Sigmoid colon (tissue), 4 donors: ENCODE results near the gene CBX2.

Experiments used
- EP300 ChIP-seq, 4 donors: sonication (generic); formaldehyde crosslinking; IDR thresholded peaks; one replicate each; pipeline ENCODE4 v1.6.1; 2017; ENCODE audit warnings: antibody characterized with exemption in 4 of 4
- POLR2A ChIP-seq, 2 donors: fragments of 450-650 bp; IDR thresholded peaks; one replicate each; pipeline ENCODE4 v1.6.1; 2016; ENCODE audit warnings: antibody characterized with exemption in 2 of 2, mild to moderate bottlenecking in 2 of 2, moderate library complexity in 2 of 2
- POLR2AphosphoS5 ChIP-seq, 4 donors: sonication (generic); formaldehyde crosslinking; IDR thresholded peaks; one replicate each; pipeline ENCODE4 v1.6.1; 2017; ENCODE audit warnings: antibody characterized with exemption in 4 of 4
- TF ChIP-seq, protein P1 (sequence below), 4 experiments: fragments of 450-650 bp in 3 of 4; fragments of 200-600 bp in 1 of 4; IDR thresholded peaks; one replicate each; pipeline ENCODE4 v1.5.1; 2016 to 2019; ENCODE audit warnings: antibody characterized with exemption in 4 of 4, mild to moderate bottlenecking in 3 of 4, moderate library complexity in 2 of 4

DNA sequence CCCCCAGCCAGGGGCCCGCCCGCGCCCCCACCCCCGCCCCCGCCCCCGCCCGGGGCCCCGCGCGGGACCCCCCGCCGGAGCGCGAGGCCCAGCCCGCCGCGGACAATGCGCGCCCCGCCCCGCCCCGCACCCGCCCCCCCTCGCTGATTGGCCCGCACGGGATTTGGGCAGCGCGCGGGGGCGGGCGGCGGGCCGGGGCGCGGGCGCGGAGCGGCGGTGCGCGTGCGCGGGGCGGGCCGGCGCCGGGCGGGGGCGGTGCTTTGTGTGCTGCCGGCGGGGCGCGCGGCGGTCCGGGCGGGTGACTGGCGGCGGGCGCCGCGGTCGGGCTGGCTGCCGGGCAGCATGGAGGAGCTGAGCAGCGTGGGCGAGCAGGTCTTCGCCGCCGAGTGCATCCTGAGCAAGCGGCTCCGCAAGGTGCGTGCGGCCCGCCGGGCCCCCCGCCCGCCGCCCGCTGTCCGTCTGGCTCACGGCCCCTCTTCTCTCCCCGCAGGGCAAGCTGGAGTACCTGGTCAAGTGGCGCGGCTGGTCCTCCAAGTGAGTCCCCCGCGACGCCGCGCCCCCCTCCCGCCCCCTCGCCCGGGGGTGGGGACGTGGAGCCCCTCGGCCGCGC lies at the start of gene CBX2:
- TF ChIP-seq, protein P1, sequence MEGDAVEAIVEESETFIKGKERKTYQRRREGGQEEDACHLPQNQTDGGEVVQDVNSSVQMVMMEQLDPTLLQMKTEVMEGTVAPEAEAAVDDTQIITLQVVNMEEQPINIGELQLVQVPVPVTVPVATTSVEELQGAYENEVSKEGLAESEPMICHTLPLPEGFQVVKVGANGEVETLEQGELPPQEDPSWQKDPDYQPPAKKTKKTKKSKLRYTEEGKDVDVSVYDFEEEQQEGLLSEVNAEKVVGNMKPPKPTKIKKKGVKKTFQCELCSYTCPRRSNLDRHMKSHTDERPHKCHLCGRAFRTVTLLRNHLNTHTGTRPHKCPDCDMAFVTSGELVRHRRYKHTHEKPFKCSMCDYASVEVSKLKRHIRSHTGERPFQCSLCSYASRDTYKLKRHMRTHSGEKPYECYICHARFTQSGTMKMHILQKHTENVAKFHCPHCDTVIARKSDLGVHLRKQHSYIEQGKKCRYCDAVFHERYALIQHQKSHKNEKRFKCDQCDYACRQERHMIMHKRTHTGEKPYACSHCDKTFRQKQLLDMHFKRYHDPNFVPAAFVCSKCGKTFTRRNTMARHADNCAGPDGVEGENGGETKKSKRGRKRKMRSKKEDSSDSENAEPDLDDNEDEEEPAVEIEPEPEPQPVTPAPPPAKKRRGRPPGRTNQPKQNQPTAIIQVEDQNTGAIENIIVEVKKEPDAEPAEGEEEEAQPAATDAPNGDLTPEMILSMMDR (IDR thresholded peaks at IDR 0.05): no peak
- TF ChIP-seq POLR2AphosphoS5 (IDR thresholded peaks at IDR 0.05) (no peak), EP300 (IDR thresholded peaks at IDR 0.05) (no peak), POLR2A (IDR thresholded peaks at IDR 0.05) (no peak)
